GM08714 (cell line): Measurements from ENCODE around the gene CHRM5.

Experiments
- H3K4me3 ChIP-seq: fragments of 200-500 bp; sonication (Bioruptor generic); 2 replicates; pipeline ENCODE4 v1.5.1; 2014; ENCODE audit warnings: mild to moderate bottlenecking, low read length, inconsistent platforms
- ZNF274 ChIP-seq: IDR thresholded peaks from 2 replicates; pipeline ENCODE4 v1.6.1; 2012; ENCODE audit warnings: mild to moderate bottlenecking, low read depth, low read length

Gene CHRM5

GRCh38 chr15:34114739-34115138 lies 146.4 kb downstream of the CHRM5 start:
- TF ChIP-seq ZNF274: no peak
- H3K4me3 ChIP-seq: no peak overlapping the region

- no peak overlapping the region for H3K4me3 ChIP-seq
- no peak for TF ChIP-seq ZNF274
Measured at GRCh38 chr15:34116620-34117019, 148.3 kb downstream of the CHRM5 start.
